GM13976 (cell line): Measurements from ENCODE around the gene CACNA2D3.

Experiments used
- DNase-seq: peaks from one replicate; pipeline ENCODE4 v3.0.0; 2012; ENCODE audit warnings: low spot score
- in situ Hi-C: fragments of 300-500 bp; cut with MboI; formaldehyde crosslinking; loops from one replicate; pipeline ENCODE4 v1.12.0; 2022; ENCODE audit warnings: low sequenced_read_pairs, mixed read lengths, inconsistent platforms; ENCODE audit not compliant: unreplicated experiment
- TF ChIP-seq, protein P1 (sequence below): IDR thresholded peaks from 2 replicates; pipeline ENCODE4 v1.5.1; 2012; ENCODE audit warnings: borderline replicate concordance, mild to moderate bottlenecking; ENCODE audit not compliant: insufficient read depth; ENCODE audit errors: extremely low read depth, missing control alignments, control extremely low read depth

The CACNA2D3 gene

DNA sequence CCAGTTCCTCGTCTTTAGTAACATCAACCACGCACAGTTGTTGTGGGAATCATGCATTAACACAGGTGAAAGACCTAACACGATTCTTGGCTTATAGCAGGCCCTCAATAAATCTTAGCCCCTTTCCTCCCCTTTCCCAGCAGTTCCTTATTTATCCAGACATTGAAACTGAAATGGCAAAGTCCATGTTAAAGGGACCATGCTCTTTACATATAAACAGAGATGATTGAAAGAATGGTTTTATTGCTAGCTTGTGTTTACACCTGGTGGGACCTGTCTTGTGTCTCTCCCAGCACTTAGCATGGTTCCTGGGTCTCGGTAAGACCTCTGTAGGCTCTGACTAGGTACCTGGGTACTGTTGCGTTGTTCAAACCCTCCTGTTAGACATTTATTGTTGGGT, 553.7 kb downstream of the CACNA2D3 start:
- in situ Hi-C loops: no loop called here
- TF ChIP-seq, protein P1, sequence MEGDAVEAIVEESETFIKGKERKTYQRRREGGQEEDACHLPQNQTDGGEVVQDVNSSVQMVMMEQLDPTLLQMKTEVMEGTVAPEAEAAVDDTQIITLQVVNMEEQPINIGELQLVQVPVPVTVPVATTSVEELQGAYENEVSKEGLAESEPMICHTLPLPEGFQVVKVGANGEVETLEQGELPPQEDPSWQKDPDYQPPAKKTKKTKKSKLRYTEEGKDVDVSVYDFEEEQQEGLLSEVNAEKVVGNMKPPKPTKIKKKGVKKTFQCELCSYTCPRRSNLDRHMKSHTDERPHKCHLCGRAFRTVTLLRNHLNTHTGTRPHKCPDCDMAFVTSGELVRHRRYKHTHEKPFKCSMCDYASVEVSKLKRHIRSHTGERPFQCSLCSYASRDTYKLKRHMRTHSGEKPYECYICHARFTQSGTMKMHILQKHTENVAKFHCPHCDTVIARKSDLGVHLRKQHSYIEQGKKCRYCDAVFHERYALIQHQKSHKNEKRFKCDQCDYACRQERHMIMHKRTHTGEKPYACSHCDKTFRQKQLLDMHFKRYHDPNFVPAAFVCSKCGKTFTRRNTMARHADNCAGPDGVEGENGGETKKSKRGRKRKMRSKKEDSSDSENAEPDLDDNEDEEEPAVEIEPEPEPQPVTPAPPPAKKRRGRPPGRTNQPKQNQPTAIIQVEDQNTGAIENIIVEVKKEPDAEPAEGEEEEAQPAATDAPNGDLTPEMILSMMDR: no peak

DNA sequence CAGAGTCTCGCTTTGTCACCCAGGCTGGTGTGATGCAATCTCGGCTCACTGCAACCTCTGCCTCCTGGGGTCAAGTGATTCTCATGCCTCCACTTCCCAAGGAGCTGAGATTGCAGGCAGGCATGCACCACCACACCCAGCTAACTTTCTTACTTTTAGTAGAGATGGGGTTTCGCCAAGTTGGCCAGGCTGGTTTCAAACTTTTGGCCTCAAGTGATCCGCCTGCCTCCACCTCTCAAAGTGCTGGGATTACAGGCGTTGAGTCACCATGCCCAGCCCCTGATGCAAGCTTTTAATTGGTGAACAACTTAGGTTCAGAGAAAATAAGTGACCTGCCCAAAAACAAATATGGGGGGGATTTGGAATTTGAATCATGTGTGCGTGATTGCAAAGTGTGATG, 559.4 kb downstream of the CACNA2D3 start:
- no peak for DNase-seq
- in situ Hi-C loops: no loop called here
- TF ChIP-seq, protein P1: no peak

More for the DNA sequence above, 553.7 kb downstream of the CACNA2D3 start:
- DNase-seq: no peak

DNA sequence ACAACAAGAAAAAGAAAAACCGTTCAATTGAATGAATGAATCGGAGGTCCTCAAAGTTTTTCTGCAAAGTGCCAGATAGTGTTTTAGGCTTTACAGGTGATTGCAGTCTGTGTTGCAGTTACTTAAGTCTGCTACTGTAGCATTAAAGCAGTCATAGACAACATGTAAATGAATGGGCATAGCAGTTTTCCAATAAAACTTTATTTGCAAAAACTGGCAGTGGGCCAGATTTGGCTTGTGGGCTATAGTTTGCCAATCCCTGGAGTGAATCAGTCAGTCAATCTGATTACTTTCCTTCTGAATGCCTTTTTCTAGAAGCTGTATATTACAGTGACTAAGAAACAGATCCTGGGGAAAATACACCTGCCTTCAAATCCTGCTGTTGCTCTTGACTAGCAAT, 562.9 kb downstream of the CACNA2D3 start:
- in situ Hi-C loops: no loop called here
- DNase-seq: no peak
- TF ChIP-seq, protein P1: no peak

DNA sequence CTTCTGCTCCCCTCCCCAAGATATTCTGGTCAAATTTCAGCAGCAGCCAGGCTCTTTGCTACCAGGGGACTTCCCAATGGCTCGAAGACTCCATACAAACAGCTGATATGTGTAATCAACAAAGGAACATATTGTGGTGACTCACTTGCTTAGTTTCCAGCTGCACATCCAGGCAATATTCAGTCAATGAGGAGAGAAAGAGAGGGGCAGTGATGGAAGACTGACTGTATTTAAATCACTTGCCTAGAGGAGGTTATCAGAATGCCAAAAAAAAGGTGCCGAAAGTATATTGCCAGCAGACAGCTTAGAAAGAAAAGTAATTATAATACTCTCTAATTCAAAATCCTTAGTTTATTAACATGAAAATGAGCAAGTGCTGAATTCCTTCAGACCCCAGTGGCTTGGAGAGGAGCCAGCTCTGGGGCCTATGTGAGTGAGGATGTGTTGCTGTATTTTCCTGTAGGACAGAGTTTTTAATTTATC, 569.0 kb downstream of the CACNA2D3 start:
- no peak for DNase-seq
- TF ChIP-seq, protein P1: no peak
- in situ Hi-C loops: no loop called here

DNA sequence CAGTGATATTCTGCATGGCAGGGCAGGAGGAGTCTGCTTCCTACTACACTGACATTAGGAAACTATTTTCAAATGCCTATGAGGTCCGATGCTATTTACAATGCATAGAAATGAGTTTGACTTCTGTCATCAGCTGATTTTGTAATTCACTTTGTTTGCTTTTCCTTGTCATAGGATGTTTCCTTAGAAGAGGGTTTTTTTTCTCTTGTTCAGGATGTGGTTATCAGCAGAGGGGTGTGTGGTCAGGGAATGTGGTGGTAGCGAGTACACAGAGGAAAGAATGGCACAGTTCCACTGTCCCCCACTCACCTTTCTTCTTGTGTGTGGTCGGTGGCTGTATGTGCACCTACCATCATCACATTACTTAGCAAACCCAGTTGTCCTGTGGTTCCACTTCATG, 574.0 kb downstream of the CACNA2D3 start:
- DNase-seq: no peak
- TF ChIP-seq, protein P1: no peak
- in situ Hi-C loops: no loop called here

DNA sequence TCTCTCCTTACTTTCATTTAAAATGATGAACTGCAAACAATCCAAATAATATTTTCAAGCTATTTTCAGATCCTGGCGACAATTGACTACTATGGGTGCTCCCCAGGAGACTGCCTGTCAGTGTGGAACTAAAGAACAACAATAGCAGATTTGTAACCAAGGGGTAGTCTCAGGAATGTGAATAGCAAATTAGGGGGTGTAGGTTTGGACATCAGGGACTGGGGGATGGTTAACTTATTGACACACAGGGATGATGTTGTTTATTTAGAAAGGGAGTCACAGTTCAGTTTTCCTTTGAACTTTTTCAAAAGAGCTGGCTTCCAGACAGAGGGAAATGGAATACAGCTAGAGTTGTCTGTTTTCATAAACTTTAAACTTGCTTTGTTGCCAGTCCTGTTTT, 575.7 kb downstream of the CACNA2D3 start:
- TF ChIP-seq, protein P1: no peak
- DNase-seq: no peak
- in situ Hi-C loops: no loop called here

DNA sequence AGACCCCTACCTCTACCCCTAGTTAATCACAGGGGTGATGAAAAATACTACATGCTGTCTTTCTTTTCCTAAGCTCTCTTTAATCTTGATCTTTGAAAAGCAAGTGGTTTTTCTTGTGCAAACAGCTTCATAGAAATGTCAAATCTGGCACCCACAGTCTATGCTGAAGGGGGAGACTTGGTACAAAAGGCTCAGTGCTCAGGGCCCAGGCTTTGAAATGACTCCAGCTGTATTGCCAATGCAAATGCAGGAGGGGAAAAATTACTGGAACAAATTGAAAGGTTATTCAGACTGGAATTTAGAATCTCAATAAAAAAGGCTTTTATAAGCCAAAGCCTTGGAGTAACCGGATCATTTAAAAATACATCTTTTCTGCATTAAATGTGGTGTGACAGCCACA, 581.6 kb downstream of the CACNA2D3 start:
- TF ChIP-seq, protein P1: no peak
- in situ Hi-C loops: no loop called here
- DNase-seq: no peak
